SIG-M5 treated with dmso at 0.1 percent for 504 hours (cell line): ENCODE data around the gene RASSF3.

ENCODE experiments used
- DNase-seq: peaks from one replicate; lab custom pipeline; 2025; ENCODE audit not compliant: unreplicated experiment; lab: John Stamatoyannopoulos, UW

The RASSF3 gene

DNA sequence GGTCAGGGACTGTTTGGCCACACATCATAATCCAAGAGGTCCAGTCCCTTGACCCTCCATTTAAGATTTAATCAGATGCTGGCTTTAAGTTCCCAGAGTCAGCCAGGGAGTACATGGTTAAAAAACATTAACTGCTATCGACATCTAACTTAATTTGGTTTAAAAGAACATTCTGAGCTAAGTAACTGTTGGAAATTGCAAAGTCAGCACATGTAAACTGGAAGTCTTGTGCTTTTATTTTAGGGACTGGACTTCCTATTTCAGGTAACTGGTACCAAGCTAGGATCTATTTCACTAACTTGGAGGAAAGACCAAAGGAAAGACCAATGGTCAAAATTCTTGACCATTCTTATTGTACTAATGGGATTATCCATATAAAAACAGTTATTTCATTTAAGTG is 108.4 kb downstream of the RASSF3 start:
- no peak for DNase-seq

DNA sequence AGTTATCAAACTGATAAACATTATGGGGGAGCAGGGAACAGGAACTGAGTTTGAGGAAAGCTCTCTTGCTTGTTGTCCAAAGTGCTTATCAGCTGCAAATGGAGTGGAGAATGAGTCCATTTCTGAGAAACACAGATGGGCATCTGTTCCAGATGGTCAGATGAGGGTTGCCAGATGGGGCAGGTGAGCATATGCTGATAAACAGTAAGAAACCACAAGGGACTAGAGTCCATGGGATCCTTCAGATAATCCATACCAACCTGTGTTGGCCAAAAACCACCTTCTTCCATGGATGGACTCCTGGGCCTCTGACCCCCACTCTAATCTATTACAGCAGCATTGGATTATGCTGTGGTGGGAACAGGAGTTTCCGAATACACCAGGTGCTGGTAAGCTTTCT is 110.6 kb downstream of the RASSF3 start:
- no peak for DNase-seq

DNA sequence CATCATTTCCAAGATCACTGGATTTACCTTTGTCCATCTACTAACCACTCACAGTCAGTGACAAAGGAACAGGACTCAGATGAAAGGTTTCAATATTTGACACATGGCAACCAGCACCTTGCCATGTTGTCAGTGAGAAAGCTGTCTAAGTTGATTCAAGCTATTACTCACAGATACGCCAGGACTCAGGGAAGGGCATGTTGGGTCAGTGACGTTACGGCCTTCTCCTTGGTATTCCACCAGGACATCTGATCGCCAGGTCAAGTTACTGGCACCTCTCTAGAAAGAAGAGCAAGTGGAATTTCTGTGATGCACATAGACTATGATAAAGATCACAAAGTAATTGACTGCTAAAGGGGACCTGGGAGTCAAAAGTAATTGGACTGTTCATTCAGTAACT is 112.5 kb downstream of the RASSF3 start:
- DNase-seq, result no peak

DNA sequence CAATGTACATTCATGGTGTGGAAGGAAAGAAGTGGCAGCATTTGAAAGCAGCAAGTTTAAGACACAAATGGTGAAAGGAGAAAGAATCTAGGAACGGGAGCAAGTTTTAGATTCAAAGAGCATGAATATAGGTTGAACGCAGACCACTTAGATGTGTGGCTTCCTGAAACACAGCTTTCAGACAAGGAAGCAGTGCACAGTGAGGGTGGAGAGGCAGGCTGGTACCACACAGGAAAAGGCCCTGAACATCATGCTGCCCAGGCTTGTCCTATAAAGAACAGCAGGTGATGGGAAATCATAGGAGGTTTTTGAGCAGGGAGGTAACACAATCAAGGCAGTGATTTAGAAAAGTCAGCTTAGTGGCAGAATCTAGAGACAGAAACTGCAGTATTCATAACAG is 113.3 kb downstream of the RASSF3 start:
- DNase-seq, result no peak

DNA sequence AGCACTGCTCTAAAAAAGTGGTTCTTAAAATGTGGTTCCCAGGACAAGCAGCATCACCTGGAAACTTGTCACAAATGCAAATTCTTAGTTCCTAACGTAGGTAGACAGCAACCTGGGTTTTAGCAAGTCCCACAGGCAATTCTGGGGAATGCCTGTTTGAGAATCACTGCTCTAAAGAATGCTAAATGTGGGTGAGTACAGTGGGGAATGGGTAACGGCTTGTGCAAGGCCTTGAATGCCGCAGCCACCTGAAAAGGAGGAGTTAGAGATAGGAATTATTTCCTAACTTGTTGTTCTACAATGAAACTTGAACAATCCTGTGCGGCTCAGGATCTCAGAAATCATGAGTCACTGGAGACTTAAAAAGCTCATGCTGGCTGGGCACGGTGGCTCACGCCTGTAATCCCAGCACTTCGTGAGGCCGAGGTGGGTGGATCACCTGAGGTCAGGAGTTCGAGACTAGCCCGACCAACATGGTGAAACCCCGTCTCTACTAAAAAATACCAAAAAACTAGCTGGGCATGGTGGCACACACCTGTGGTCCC is 114.0 kb downstream of the RASSF3 start:
- no peak for DNase-seq

DNA sequence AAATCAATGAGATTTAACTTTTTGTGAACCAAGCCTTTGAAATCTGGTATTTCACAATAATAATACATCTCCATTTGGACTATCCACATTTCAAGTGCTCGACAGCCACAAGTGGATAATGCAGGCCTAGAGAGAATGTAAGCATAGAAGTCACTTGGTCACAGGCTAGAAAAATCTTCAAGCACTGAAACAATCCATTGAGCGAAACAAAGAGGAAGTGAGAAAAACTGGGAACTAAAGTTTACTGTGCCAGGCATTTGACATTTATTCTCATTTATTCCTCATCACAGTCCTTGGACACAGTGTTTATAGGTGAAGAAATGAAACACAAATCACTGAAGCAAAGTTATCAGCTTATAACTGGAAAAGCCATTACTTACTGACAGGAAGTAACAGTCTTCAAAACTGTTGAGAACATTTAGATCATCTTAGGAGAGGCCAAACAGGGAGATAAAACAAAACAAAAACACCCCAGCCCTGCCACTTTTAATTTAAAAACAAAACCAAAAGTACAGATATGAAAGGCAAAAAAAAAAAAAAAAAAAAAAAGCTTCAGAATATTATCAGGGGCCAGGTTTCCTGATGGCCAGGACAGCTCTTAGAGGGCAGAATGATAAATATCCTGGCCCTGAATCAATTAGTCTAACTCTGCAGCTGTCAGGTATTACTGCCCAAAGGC is 119.8 kb downstream of the RASSF3 start:
- peak; percentile 65 for DNase-seq

DNA sequence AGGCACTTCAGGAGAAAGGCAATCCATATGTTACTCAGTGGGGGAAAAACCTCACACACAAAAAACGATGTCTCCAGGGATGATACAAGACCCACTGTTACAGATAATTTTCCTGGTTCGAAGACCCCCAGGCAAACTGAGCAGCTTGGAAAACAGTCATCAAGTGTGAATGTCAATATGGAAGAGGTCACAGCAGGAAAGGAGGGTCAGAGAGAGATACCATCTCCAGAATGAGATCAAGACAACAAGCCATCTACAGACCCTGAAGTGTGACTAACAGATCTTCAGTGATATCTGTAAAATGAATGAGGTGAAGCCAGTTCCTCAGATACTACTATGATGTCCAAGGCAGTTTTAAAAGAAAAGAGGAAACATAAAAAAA is 120.3 kb downstream of the RASSF3 start:
- DNase-seq, result peak; percentile 15

DNA sequence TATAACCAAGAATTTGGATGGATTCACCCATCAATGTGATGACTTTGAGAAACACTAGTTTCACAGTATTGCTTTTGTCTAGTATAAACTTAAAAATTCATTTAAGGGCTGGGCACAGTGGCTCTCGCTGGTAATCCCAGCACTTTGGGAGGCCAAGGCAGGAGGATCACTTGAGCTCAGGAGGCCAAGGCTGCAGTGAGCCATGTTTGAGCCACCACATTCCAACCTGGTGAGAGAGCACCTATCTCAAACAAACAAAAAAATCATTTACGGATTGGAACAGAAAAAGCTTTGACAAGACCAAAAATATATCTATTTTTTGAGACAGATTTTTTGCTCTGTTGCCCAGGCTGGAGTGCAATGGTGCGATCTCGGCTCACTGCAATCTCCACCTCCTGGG is 121.4 kb downstream of the RASSF3 start:
- DNase-seq, result no peak

DNA sequence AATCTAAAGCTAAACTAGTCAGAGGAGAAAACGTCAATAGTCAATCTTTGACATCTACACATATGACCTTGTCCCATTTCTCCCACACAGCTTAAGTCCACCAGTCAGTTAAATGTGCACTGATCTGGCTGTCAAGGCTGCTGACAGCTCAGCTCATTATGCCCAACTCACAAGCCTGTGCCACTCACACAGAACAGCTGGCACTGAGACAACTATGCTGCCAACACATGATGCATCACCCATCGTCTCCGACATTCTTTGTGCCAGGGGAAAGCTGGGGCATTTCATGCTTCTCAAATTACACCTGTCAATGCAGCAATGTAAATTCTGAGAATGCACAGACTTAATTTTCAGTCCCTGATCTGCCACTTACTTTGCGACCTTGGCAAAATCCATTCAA is 123.6 kb downstream of the RASSF3 start:
- DNase-seq, result peak; percentile 23

DNA sequence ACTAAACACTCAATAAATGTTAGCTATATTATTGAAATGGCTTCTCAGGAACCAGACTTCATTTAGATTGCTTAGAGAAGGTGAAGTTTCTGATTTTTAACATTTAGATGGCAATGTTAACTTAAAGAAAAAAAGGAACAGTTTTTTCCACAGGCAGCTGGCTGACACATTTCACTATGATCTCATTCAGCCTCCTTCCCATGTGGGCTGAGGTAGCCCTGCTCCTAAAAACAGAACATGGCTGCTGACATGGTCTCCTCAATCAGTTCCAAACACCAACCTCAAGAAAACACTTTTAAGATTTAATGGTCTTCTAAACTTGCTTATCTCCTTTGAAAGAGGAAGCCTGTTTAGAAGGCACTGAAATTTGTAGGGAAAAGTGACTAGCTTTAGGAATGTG is 125.1 kb downstream of the RASSF3 start:
- DNase-seq, result no peak

DNA sequence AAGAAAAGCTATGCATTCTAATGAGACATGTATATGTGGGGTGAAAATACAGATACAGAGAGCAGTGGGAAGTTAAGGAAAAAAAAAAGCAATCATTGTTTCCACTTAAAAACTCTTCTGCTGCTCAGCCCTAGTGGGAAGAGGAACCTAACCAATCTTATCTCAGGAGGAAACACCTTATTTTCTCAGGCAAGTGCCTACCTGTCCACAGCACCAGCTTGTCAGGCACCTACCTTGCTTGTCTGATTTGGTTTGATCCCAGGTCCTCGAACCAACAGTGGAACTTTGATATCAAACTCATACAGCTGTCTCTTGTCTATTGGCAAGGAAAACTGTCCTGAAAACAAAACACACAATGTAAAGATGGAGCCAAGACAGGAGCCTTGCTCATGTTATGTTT is 126.5 kb downstream of the RASSF3 start:
- no peak for DNase-seq

DNA sequence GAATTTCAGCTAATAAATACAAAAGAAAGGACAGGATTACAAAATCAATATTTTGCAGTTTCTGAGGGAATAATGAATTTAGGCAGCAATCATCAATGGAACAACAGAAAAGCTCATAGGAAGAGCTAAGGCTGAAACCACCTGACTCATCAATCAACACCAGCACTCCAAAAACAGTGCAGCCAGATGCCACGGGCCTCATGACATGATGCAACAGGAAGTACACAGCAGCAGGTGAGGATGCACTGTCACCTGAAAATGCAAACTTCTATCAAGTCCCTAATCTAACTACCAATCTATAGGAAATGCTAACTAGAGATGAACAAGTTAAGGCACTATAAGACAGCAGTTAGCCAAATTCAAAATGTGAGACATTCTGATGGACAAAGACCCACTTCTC is 127.2 kb downstream of the RASSF3 start:
- no peak for DNase-seq

DNA sequence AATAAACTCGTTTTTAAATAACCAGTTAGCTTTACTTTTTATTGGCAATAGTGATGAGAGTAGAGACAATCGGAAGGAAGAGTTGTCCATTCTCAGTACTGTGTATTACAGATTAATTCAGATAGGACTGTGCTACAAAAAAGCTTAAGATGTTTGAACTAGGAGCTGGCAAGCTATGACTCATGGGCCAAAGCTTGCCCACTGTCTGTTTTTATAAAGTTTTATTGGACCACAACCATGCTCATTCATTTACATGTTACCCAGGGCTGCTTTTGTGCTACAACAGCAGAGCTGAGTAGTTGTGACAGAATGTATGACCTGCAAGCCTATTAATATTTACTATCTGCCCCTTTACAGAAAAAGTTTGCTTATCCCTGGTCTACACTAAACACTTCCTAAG is 129.5 kb downstream of the RASSF3 start:
- DNase-seq, result no peak

DNA sequence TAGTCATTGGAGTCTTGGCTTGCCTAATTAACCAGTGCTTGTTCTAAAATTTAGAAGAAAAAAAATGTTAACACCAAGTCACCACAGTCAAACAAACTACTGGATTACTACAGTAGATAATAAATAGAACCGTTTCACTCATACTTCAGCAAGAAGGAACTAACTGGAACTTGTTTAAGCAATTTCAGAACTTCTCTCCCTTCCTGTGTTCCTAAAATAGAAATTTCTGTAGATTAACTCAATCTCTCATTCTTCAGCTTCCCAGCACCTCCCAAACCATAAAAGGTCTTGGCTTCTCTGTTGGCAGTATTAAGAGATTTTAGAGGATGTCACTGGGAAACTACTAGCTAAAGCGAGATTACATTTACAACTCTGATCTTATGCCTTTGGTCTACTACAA is 130.4 kb downstream of the RASSF3 start:
- peak; percentile 75 for DNase-seq

DNA sequence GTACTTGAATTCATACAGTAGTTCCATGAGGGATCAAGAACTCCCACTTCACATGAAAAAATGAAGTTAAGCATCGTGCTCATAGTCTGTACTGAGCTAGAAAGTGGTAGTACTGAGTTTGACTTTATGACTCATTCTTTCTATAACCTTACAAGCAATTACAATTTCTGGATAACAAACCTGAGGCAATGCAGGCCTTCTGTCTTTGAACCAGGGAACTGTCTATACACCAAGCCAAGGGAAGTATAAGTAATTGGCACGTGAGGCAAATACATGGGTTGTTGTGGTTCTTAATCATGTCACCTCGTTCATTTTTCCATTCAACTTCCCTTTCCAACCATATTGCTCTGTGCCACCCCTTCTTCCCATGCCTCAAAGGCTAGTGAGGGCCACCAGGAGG is 132.1 kb downstream of the RASSF3 start:
- DNase-seq, result no peak

DNA sequence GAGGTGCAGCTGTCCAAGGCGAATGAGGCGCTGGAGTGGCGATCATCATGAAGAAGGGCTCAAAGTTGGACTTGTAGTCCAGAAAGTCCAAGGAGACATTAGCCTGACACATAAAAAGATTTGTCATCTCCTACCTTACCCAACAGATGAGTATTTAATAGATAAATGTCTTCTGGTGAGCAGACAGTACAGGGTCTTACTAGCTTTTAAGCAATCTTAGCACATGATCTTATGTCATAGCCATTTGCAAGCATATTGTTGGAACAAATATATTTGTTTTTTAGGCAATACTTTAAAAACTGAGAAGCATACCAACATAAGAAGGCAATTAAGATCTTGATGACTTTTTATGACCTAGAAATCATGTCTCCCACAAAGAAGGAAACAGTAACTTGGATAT is 132.9 kb downstream of the RASSF3 start:
- DNase-seq, result no peak

DNA sequence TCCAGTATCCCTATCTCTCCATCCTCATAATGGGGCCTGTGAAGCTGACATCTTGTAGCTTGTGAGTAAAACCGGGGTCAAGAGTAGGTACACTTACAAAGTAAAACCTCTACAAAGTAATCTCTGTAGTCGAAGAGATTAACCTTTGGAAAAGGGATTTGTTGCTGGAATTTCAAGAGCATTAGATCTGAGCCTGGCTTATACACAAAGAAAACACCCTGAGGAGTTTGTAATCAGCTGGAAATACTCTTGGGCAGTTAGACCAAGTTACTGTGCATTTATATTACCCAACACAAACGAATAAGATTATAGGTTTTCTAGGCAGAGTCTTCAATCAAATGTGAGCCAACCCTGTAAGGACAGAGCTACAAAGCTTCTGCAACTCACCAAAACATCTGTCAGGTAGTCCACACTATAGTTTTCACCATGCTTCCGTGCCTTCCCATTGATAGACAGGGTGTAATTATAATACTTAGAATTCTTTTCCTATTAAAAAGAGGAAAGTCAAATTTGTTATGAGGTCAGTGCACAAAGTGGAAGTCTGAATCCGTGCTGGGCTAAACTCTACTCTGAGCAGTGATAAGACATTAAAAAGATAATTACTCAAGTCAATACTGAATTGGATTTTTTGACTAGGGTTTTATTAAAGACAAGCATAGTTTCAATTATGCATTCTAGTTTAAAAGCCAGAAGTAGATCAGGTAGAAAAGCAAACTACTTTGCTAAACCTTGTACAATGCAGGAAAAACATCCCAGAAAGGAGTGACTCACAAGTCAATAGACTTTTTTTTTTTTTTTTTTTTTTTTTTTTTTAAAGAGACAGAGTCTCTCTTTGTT is 134.3 kb downstream of the RASSF3 start:
- DNase-seq, result no peak

DNA sequence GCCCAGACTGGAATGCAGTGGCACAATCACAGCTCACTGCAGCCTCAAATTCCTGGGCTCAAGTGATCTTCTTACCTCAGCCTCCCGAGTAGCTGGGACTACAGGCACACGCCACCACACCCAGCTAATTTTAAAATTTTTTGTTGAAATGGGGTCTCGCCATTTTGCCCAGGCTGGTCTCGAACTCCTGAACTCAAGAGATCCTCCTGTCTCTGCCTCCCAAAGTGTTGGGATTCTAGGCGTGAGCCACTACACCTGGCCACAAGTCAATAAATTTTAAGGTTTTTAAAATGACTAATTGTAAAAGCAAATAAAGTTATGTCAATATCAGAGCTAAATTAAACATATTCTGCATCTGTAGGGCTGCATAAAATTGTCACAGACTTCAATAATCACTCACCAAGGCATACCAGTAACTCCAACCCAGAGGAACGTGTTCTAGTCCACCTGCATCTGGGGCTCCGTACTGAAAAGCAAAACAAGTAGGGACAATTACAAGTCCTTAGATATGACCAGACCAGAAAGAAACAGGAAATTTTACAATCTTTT is 135.0 kb downstream of the RASSF3 start:
- no peak for DNase-seq

DNA sequence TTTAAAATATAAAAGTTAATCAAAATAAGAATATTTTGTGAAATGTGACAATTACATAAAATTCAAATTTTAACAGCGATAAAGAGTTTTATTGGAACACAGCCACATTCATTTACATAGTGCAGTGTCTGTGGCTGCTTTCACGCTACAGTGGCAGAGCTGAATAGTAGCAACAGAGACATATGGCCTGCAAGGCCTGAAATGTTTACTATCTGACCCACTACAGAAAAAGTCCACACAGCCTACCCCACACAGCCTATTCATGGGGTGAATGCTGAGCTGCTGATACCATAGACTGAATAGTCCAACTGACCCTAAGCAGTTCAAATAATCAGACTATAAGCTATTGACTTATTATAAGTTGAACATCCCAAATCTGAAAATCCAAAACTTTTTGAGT is 135.7 kb downstream of the RASSF3 start:
- DNase-seq, result no peak

DNA sequence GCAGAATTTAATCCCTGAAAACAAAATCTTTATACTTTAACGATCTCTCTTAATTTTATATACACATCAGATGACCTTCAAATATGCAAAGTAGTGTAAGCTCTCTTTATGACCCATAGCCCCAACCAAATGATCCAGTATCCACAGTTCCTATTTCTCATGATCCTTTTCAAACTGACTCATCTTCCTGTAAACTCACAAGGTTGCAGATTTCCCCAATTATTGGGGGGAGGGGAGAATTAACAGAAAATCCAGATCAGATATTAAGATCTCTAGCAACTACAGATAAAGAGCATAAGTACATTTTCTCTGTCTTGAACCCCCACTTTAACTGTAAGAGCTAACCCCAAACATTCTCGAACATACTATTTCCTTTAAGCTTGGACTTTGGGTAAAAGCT is 136.4 kb downstream of the RASSF3 start:
- no peak for DNase-seq
